Measurements from ENCODE around the gene PLAAT4.
"Not testable (repeated sequence)": the region's sequence is repeated elsewhere in the genome, so short reads cannot be mapped to it uniquely, and the experiment has no call there.

The PLAAT4 gene

DNA sequence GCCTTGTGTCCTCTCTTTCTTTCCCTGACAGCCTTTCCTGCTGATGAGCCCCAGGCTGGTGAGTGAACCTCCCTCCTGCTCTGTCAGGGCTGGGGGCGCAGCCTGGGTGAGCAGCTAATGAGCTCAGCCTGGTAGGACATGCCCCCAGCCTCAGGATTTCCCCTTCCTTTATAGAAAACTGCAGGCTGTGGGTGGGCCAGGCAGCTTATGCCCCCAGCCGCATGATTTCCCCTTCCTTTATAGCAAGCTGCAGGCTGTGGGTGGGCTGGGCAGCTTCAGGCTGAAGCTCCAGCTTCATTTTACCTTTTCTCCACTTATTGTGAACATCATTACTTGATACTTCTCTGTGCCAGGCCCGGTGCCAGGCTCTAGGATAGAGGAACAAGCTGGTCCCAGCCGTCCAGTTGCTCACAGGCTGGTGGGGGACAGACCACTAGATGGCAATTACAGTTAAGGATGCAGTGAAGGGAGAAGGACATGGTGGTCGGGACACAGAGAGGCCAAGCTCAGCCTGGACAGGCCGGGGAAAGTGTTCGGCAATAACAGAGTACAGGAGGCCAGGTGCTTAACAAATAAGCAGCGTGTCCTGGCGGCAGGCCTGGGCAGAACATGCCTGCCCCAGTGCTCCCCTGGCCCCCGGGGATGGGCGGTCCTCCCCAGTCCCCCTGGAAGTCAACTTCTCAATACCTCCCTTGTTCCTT lies 25.4 kb upstream of the PLAAT4 start:
- DNase-seq (ENCODE audit: low spot score): no peak

GRCh38 chr11:63512816-63513215 lies 23.8 kb upstream of the PLAAT4 start:
- DNase-seq (ENCODE audit: low spot score): no peak

GRCh38 chr11:63516109-63516508 lies 20.5 kb upstream of the PLAAT4 start:
- no peak for DNase-seq (ENCODE audit: low spot score)

- no peak for DNase-seq (ENCODE audit: low spot score)
These were observed 19.5 kb upstream of the PLAAT4 start for GRCh38 chr11:63517156-63517555.

- DNase-seq (ENCODE audit: low spot score): peak; percentile 21
These were observed 18.1 kb upstream of the PLAAT4 start for GRCh38 chr11:63518548-63518947.

DNA sequence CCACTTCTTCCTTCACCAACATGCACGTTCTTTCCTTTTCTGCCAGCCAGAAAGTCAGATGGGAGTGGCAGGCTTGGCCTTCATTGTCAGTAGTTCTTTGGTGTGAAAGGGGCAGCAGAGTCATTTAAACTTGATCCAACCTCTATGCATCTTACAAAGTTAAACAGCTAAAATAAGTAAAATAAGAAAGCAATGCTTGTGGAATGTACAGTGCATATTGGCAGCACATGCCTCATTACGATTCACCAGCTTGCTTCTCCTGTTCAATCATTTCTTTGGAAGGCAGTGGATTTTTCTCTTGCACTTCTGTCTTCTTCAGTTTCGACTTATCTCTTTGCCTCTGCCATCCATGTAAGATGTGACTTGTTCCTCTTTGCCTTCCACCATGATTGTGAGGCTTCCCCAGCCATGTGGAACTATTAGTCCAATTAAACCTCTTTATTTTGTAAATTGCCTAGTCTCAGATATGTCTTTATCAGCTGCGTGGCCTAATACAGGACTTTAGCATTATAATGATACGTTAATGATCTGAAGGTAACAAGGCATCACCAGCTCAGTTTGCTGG lies 15.9 kb upstream of the PLAAT4 start:
- DNase-seq (ENCODE audit: low spot score): no peak

- no peak for DNase-seq (ENCODE audit: low spot score)
These were observed 14.7 kb upstream of the PLAAT4 start for GRCh38 chr11:63521896-63522295.

DNA sequence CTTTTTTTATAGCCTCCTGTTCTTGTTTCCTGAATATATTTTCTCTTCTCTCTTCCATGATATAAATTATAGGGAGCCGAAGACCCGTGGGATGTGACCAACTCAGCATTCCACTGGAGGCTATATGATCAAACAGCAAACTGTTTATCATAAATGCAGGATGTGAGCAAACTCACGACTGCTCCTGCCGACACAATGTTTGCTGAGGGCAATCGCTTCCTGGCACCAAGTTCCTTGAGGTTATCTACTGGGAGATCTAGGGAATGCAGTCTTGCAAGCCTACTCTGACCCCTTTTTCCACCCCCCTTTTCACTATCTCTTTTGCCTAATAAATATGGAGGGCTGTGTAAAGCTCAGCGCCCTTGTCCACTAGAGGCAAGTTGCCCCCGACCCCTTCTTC lies 13.5 kb upstream of the PLAAT4 start:
- DNase-seq (ENCODE audit: low spot score): no peak

GRCh38 chr11:63527667-63528066 lies 8.9 kb upstream of the PLAAT4 start:
- DNase-seq (ENCODE audit: low spot score): no peak

DNA sequence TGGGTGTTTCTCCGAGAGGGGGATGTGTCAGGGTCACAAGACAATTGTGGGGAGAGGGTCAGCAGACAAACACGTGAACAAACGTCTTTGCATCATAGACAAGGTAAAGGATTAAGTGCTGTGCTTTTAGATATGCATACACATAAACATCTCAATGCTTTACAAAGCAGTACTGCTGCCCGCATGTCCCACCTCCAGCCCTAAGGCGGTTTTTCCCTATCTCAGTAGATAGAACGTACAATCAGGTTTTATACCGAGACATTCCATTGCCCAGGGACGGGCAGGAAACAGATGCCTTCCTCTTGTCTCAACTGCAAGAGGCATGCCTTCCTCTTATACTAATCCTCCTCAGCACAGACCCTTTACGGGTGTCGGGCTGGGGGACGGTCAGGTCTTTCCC lies 8.5 kb upstream of the PLAAT4 start:
- not testable (repeated sequence) for DNase-seq (ENCODE audit: low spot score)

GRCh38 chr11:63528729-63529278 lies 7.8 kb upstream of the PLAAT4 start:
- not testable (repeated sequence) for DNase-seq (ENCODE audit: low spot score)

GRCh38 chr11:63529373-63529772 lies 7.2 kb upstream of the PLAAT4 start:
- DNase-seq (ENCODE audit: low spot score): not testable (repeated sequence)

GRCh38 chr11:63530021-63530420 lies 6.6 kb upstream of the PLAAT4 start:
- DNase-seq (ENCODE audit: low spot score): no peak

- peak; percentile 63 for DNase-seq (ENCODE audit: low spot score)
These were observed 5.4 kb upstream of the PLAAT4 start for GRCh38 chr11:63531074-63531792.

- no peak for DNase-seq (ENCODE audit: low spot score)
These were observed 4.5 kb upstream of the PLAAT4 start for GRCh38 chr11:63532117-63532516.

GRCh38 chr11:63532799-63533475 lies 3.7 kb upstream of the PLAAT4 start:
- no peak for DNase-seq (ENCODE audit: low spot score)

- DNase-seq (ENCODE audit: low spot score): no peak
These were observed 2.5 kb upstream of the PLAAT4 start for GRCh38 chr11:63534076-63534475.

- no peak for DNase-seq (ENCODE audit: low spot score)
These were observed 1.6 kb upstream of the PLAAT4 start for GRCh38 chr11:63534895-63535461.

DNA sequence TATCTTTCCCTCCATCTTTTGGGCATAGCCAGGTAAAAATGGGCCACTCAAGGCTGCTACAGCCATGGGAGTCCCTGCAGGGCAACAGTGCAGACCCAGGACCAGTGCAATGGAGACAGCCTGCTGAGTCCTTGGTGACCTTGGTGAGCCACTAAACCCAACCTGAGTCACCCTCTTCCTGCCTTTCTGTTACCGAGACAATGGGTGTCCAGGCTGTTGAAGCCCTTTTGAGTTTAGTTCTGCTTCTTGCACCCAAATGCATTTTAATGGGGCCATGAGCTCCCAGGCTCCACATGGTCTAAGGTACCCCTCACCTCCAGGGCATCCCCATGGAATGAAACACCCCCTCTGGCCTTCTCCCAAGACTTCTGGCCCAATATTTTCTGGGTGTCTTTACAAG lies 874 bp upstream of the PLAAT4 start:
- DNase-seq (ENCODE audit: low spot score): no peak

DNA sequence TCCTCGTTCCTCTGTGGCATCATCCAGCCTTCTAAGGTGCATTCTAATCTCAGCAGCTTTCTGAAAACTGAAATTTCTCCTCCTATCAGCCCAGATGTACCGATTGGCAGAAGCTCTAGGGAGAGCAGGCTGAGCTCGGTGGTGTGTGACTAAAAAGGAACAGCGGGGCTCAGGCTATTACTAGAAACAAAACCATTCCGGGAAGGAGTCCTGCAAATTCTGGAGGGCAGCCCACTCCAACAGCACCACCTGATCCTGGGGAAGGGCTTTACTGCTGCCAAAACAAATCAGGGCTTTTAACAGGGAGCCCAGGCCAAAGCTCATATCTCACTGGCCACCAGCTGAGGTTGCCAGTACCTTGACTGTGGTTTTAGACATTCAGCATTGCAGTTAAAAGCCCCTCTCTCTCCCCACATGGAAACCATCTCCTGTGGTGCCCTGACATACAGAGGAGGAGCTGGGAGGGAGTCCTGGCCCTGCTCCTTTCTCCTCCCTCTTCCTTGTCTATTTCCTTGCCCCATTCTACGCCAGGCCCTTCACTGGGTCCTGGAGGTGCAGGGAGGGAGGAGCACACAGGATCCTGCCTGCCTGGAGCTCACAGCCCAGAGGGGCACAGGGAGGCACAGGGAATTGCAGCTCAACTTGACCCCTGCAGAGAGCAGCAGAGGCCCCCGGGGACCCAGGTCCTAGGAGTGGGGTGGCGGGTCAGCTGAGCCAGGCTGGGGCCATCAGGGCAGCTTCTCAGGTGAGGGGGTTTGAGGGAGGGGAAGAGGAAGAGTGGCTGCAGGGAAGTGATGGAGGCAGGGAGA lies 889 bp downstream of the PLAAT4 start:
- no peak for DNase-seq (ENCODE audit: low spot score)

DNA sequence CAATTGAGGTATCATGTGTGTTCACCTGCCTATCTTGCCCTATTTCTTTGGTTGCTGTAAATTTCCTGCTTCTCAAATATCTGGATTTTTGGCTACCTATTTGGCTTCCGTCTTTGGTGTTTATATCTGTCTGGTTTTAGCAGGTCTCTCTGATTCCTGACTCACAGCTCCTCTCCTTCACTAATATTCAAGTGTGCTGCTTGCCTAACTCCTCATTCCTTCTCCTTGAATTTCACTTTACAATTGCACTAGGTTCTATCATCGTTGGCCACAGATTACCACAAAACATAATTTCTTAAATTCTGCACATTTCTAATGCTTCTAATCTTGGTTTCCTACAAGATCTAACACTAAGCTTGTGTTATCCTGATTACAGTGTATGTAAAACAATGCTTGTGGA lies 5.9 kb downstream of the PLAAT4 start:
- DNase-seq (ENCODE audit: low spot score): not testable (repeated sequence)

All from NAMALWA (cell line).